Panc1 (cell line): ENCODE results near the gene EFNA5. TPM values are rescaled to one million over a fixed set of nuclear protein-coding genes. Genes with fewer than 3 reads are reported as not detected.

Experiments used
- ATAC-seq: fragments of 200-7000 bp; cut with Tn5 transposase; 2 replicates; pipeline ENCODE4 v1.9.1; 2020; ENCODE audit warnings: mild to moderate bottlenecking, moderate library complexity
- BruUV-seq: library from RNA; stranded (reverse); fragments of 400-500 nt; replicated peaks from 2 replicates; lab custom pipeline; 2021; lab: Mats Ljungman, UMichigan
- CTCF ChIA-PET: fragments of 300-600 bp; sonication (Branson Sonifier 250); formaldehyde crosslinking; loops from one replicate; lab custom pipeline; 2022; ENCODE audit warnings: antibody characterized with exemption; lab: Charles Lee
- POLR2A ChIA-PET: fragments of 300-600 bp; sonication (Branson Sonifier 250); formaldehyde crosslinking; loops from one replicate; lab custom pipeline; 2022; ENCODE audit warnings: antibody characterized with exemption; lab: Charles Lee
- DNase-seq: peaks from one replicate; pipeline ENCODE4 v3.0.0-alpha.2; 2010; ENCODE audit warnings: low read depth, low spot score
- H3K27ac ChIP-seq: 2 replicates; pipeline ENCODE4 v1.5.1; 2011; ENCODE audit warnings: mild to moderate bottlenecking, low read length, inconsistent platforms
- H3K27me3 ChIP-seq: fragments of 200-500 bp; sonication (Bioruptor generic); 2 replicates; pipeline ENCODE4 v1.6.0; 2014; ENCODE audit warnings: low read length, inconsistent platforms; ENCODE audit not compliant: control insufficient read depth, insufficient read depth
- H3K36me3 ChIP-seq: fragments of 200-500 bp; sonication (Bioruptor generic); 2 replicates; pipeline ENCODE4 v1.5.1; 2014; ENCODE audit warnings: inconsistent platforms, mild to moderate bottlenecking, low read length, moderate library complexity; ENCODE audit not compliant: control insufficient read depth, insufficient read depth
- H3K4me1 ChIP-seq: 2 replicates; pipeline ENCODE4 v1.5.1; 2011; ENCODE audit warnings: inconsistent platforms, mild to moderate bottlenecking, low read length, moderate library complexity; ENCODE audit not compliant: control insufficient read depth, insufficient read depth
- H3K4me3 ChIP-seq, 2 experiments: 2 replicates each; pipeline ENCODE4 v1.5.1; 2011 to 2012; ENCODE audit warnings: low read depth in 2 of 2, low read length in 2 of 2, mild to moderate bottlenecking in 2 of 2, inconsistent platforms in 1 of 2, moderate library complexity in 1 of 2
- H3K9me3 ChIP-seq: fragments of 200-500 bp; sonication (Bioruptor generic); 2 replicates; pipeline ENCODE4 v1.5.1; 2014; ENCODE audit warnings: low read depth, mild to moderate bottlenecking, inconsistent platforms, low read length, moderate library complexity; ENCODE audit not compliant: control insufficient read depth, insufficient read depth
- POLR2AphosphoS5 ChIP-seq: IDR thresholded peaks from 2 replicates; pipeline ENCODE4 v1.6.1; 2012; ENCODE audit warnings: mild to moderate bottlenecking, low read depth, low read length, moderate library complexity
- SIN3A ChIP-seq: IDR thresholded peaks from 2 replicates; pipeline ENCODE4 v1.6.1; 2012; ENCODE audit warnings: low read depth, mild to moderate bottlenecking, low read length, moderate library complexity, borderline replicate concordance; ENCODE audit not compliant: insufficient read depth
- TCF7L2 ChIP-seq: IDR thresholded peaks from 2 replicates; pipeline ENCODE4 v1.6.1; 2011; ENCODE audit warnings: mild to moderate bottlenecking, low read depth, low read length, inconsistent platforms
- in situ Hi-C: cut with HindIII; loops from 2 replicates; pipeline ENCODE4 v1.10.0; 2016; ENCODE audit warnings: low sequenced_read_pairs, low pct_unique_long_range_greater_than_20kb
- intact Hi-C: fragments of 100-400 bp; cut with micrococcal nuclease; formaldehyde crosslinking; loops from one replicate; pipeline ENCODE4 v1.10.0; 2022; ENCODE audit not compliant: unreplicated experiment
- total RNA-seq: library from RNA; stranded (reverse); gene quantifications from one replicate; pipeline ENCODE4 v1.2.1, GENCODE V29; 2021; ENCODE audit not compliant: unreplicated experiment
- TF ChIP-seq, protein P1 (sequence below): fragments of 450-650 bp; IDR thresholded peaks from 2 replicates; pipeline ENCODE4 v1.5.1; 2017; ENCODE audit warnings: mild to moderate bottlenecking
- TF ChIP-seq, protein P2 (sequence below), 2 experiments: IDR thresholded peaks; 2 replicates each; pipeline ENCODE4 v1.6.1; 2011 to 2012; ENCODE audit warnings: low read depth in 2 of 2, control low read depth in 1 of 2, low read length in 1 of 2, mild to moderate bottlenecking in 1 of 2, moderate library complexity in 1 of 2; ENCODE audit not compliant: insufficient read depth in 1 of 2

The EFNA5 gene
- total RNA-seq, 1 experiment from 2014 or later, result 30.5 TPM

DNA sequence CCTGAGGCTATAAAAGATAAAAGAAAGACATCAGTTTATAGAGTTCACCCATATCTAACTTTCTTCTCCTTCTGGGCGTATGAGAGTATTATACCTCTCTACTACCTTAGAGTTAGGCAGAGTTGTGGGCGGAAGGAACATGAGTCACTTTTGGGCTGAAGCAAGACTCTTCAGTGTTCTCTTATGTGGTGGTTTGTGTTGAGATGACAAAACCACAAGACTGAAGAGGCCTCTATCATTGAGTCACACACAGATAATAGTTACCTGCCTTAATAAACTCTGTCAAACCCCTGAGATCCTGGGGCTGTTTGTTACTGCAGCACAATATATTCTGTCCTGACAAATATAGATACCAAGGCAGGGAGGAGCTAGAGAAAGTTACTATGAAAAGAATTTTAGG, 184.2 kb downstream of the EFNA5 start:
- DNase-seq, result no peak
- Histone ChIP-seq H3K27me3 (no peaks in the 10 kb centered on the region), H3K4me1 (no peaks in the 10 kb centered on the region), H3K4me3 (no peak overlapping the region), H3K36me3 (no peaks in the 10 kb centered on the region), H3K27ac (no peak overlapping the region), H3K9me3 (no peaks in the 10 kb centered on the region)
- intact Hi-C loops, result no loop called here
- in situ Hi-C loops, result no loop called here
- ATAC-seq, result no peak
- TF ChIP-seq, protein P1, sequence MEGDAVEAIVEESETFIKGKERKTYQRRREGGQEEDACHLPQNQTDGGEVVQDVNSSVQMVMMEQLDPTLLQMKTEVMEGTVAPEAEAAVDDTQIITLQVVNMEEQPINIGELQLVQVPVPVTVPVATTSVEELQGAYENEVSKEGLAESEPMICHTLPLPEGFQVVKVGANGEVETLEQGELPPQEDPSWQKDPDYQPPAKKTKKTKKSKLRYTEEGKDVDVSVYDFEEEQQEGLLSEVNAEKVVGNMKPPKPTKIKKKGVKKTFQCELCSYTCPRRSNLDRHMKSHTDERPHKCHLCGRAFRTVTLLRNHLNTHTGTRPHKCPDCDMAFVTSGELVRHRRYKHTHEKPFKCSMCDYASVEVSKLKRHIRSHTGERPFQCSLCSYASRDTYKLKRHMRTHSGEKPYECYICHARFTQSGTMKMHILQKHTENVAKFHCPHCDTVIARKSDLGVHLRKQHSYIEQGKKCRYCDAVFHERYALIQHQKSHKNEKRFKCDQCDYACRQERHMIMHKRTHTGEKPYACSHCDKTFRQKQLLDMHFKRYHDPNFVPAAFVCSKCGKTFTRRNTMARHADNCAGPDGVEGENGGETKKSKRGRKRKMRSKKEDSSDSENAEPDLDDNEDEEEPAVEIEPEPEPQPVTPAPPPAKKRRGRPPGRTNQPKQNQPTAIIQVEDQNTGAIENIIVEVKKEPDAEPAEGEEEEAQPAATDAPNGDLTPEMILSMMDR, result no peak
- TF ChIP-seq SIN3A, result no peak
- TF ChIP-seq TCF7L2, result no peak
- TF ChIP-seq POLR2AphosphoS5, result no peak
- TF ChIP-seq, protein P2, sequence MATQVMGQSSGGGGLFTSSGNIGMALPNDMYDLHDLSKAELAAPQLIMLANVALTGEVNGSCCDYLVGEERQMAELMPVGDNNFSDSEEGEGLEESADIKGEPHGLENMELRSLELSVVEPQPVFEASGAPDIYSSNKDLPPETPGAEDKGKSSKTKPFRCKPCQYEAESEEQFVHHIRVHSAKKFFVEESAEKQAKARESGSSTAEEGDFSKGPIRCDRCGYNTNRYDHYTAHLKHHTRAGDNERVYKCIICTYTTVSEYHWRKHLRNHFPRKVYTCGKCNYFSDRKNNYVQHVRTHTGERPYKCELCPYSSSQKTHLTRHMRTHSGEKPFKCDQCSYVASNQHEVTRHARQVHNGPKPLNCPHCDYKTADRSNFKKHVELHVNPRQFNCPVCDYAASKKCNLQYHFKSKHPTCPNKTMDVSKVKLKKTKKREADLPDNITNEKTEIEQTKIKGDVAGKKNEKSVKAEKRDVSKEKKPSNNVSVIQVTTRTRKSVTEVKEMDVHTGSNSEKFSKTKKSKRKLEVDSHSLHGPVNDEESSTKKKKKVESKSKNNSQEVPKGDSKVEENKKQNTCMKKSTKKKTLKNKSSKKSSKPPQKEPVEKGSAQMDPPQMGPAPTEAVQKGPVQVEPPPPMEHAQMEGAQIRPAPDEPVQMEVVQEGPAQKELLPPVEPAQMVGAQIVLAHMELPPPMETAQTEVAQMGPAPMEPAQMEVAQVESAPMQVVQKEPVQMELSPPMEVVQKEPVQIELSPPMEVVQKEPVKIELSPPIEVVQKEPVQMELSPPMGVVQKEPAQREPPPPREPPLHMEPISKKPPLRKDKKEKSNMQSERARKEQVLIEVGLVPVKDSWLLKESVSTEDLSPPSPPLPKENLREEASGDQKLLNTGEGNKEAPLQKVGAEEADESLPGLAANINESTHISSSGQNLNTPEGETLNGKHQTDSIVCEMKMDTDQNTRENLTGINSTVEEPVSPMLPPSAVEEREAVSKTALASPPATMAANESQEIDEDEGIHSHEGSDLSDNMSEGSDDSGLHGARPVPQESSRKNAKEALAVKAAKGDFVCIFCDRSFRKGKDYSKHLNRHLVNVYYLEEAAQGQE (IDR thresholded peaks at IDR 0.05; ENCODE audit: insufficient read depth in 1 of 2, low read depth in 2 of 2, low read length in 1 of 2), result no peak
- no TSS peak for BruUV-seq
- ChIA-PET POLR2A (no interaction called here), CTCF (no interaction called here)

DNA sequence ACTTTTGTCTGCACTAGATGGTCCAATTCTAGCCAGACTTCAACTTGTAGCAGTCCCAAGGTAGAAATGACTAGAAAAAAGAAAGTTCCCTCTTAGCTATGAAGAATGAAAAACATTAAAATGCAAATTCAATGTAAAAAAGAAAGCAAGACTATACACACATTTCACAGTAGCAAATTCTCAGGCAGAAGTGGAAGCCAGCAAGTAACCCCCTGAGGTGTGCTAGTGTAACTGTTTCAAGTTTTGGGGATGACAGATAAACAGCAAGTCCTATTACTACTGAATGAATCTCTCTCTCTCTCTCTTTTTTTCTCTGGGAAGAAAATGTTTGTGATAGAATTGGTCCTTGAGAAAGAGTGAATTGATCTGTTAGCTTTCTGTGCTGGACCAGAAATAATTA, 185.6 kb downstream of the EFNA5 start:
- CTCF ChIA-PET, result no interaction called here

More for the DNA sequence above, 185.6 kb downstream of the EFNA5 start:
- Histone ChIP-seq H3K4me3 (no peak overlapping the region), H3K9me3 (no peaks in the 10 kb centered on the region), H3K36me3 (no peaks in the 10 kb centered on the region), H3K4me1 (no peaks in the 10 kb centered on the region), H3K27ac (no peak overlapping the region), H3K27me3 (no peaks in the 10 kb centered on the region)
- no TSS peak for BruUV-seq
- DNase-seq (no peak), ATAC-seq (no peak)
- TF ChIP-seq TCF7L2 (no peak), POLR2AphosphoS5 (no peak), SIN3A (no peak)
- TF ChIP-seq, protein P1, result no peak
- TF ChIP-seq, protein P2 (IDR thresholded peaks at IDR 0.05; ENCODE audit: insufficient read depth in 1 of 2, low read depth in 2 of 2, low read length in 1 of 2), result no peak
- in situ Hi-C loops, result no loop called here
- POLR2A ChIA-PET, result no interaction called here
- intact Hi-C loops, result no loop called here
